Spleen (tissue), 11 donors: ENCODE measurements around the gene IMPG2. TPM values are rescaled to one million over a fixed set of nuclear protein-coding genes. Genes with fewer than 3 reads are reported as not detected.

Experiments used
- DNase-seq: peaks from one replicate; pipeline ENCODE4 v3.0.0-alpha.2; 2020
- H3K27ac ChIP-seq, 8 donors: fragments of 200-600 bp; sonication (generic) in 7 of 8; 1 replicate in 4 of 8; 2 replicates in 4 of 8; pipeline versions ENCODE4 v1.5.0 to v1.8.0; 2016 to 2021; ENCODE audit warnings: inconsistent platforms in 4 of 8, mild to moderate bottlenecking in 4 of 8, moderate library complexity in 1 of 8
- H3K27me3 ChIP-seq, 7 donors: fragments of 200-600 bp; sonication (generic) in 6 of 7; replicated peaks in 1 of 7; 1 replicate in 4 of 7; 2 replicates in 3 of 7; pipeline versions ENCODE4 v1.5.0 to v1.8.0; 2016 to 2021; ENCODE audit warnings: inconsistent platforms in 3 of 7, mild to moderate bottlenecking in 1 of 7
- H3K36me3 ChIP-seq, 6 donors: fragments of 200-600 bp; sonication (generic) in 5 of 6; 1 replicate in 4 of 6; 2 replicates in 2 of 6; pipeline versions ENCODE4 v1.5.0 to v1.8.0; 2016 to 2021; ENCODE audit warnings: inconsistent platforms in 2 of 6
- H3K4me1 ChIP-seq, 6 donors: fragments of 200-600 bp; sonication (generic) in 5 of 6; 1 replicate in 3 of 6; 2 replicates in 3 of 6; pipeline versions ENCODE4 v1.5.0 to v1.8.0; 2016 to 2021; ENCODE audit warnings: inconsistent platforms in 3 of 6
- H3K4me3 ChIP-seq, 8 donors: fragments of 200-600 bp; sonication (generic) in 7 of 8; 1 replicate in 4 of 8; 2 replicates in 4 of 8; pipeline versions ENCODE4 v1.5.0 to v1.8.0; 2016 to 2021; ENCODE audit warnings: inconsistent platforms in 4 of 8, mild to moderate bottlenecking in 4 of 8, moderate library complexity in 2 of 8
- H3K9me3 ChIP-seq, 8 donors: fragments of 200-600 bp; sonication (generic) in 7 of 8; 1 replicate in 4 of 8; 2 replicates in 4 of 8; pipeline versions ENCODE4 v1.5.0 to v1.8.0; 2016 to 2021; ENCODE audit warnings: inconsistent platforms in 4 of 8
- CTCF ChIP-seq, 11 experiments: fragments of 200-600 bp in 7 of 11; fragments of 450-650 bp in 4 of 11; sonication (generic) in 4 of 11; IDR thresholded peaks in 8 of 11; conservative IDR thresholded peaks in 3 of 11; 1 replicate in 7 of 11; 2 replicates in 4 of 11; pipeline versions ENCODE4 v1.4.0 to v1.8.0; 2016 to 2021; ENCODE audit warnings: antibody characterized with exemption in 11 of 11, inconsistent platforms in 4 of 11, mild to moderate bottlenecking in 1 of 11
- POLR2A ChIP-seq, 3 donors: fragments of 450-650 bp; IDR thresholded peaks; one replicate each; pipeline ENCODE4 v1.5.1; 2017; ENCODE audit warnings: antibody characterized with exemption in 3 of 3, mild to moderate bottlenecking in 1 of 3
- POLR2AphosphoS5 ChIP-seq, 3 donors: sonication (generic); formaldehyde crosslinking; IDR thresholded peaks; one replicate each; pipeline ENCODE4 v1.5.1; 2017; ENCODE audit warnings: antibody characterized with exemption in 3 of 3
- WGBS, 5 donors: extraction: QIAGEN DNeasy Blood & Tissue Kit in 3 of 5; methylation state at CpG; one replicate each; pipeline versions ENCODE4 v1.1.5 to v1.1.7; 2013 to 2018; 5-methylcytosine and 5-hydroxymethylcytosine counted together
- intact Hi-C: fragments of 100-400 bp; cut with DNase I; formaldehyde crosslinking; loops from one replicate; pipeline ENCODE4 v1.15.0; 2023; ENCODE audit warnings: low total_unique reads
- polyA plus RNA-seq, 3 donors: library from polyadenylated mRNA; stranded (reverse); fragments of 200-250 nt; gene quantifications; one replicate each; pipeline ENCODE4 v1.2.1, GENCODE V29; 2013
- total RNA-seq, 7 donors: library from RNA; depleted of rRNA in 3 of 7; stranded (reverse); fragments of >200 nt in 3 of 7; fragmentation: NEBNext Ultra II Directional in 4 of 7; extraction: Animal tissue kit (Norgen Biotek cat#: 25700) in 4 of 7; gene quantifications; one replicate each; pipeline versions ENCODE4 v1.1.0 to v1.2.1, GENCODE V29; 2016 to 2021
- donor health status: healthy with polysubstance abuse.
- donor health status: DM: no; HTN: no; CAD: no; lungs with moderate emphysema.
- donor health status: DM: no; HTN: no; CAD: no.
- donor health status: Bipolar disorder and iron deficiency.
- donor health status: healthy.
- donor health status: DM: no; HTN: no; CAD: no.
- donor health status: DM: yes; HTN: yes; CAD: no.

IMPG2 gene
- total and polyA plus RNA-seq, 10 donors: 0.06 to 1.2 (median 0.52) TPM

GRCh38 chr3:101230618-101231017 is 89.8 kb downstream of the IMPG2 start:
- H3K27ac ChIP-seq: no peak overlapping the region
- H3K4me3 ChIP-seq: no peak overlapping the region
- H3K9me3 ChIP-seq: no peaks in the 10 kb centered on the region
- no peak for DNase-seq
- intact Hi-C loops: no loop called here
- no peaks in the 10 kb centered on the region for H3K36me3 ChIP-seq
- no peaks in the 10 kb centered on the region for H3K4me1 ChIP-seq
- TF ChIP-seq POLR2AphosphoS5 (IDR thresholded peaks at IDR 0.05) (no peak), CTCF (IDR thresholded peaks at IDR 0.05 in 8 of 11, conservative IDR thresholded peaks at IDR 0.05 in 3 of 11) (no peak), POLR2A (IDR thresholded peaks at IDR 0.05) (no peak)
- H3K27me3 ChIP-seq: no peaks in the 10 kb centered on the region

GRCh38 chr3:101229681-101230080 is 90.7 kb downstream of the IMPG2 start:
- intact Hi-C loops: no loop called here
- TF ChIP-seq POLR2AphosphoS5 (IDR thresholded peaks at IDR 0.05): no peak
- TF ChIP-seq CTCF (IDR thresholded peaks at IDR 0.05 in 8 of 11, conservative IDR thresholded peaks at IDR 0.05 in 3 of 11): no peak
- TF ChIP-seq POLR2A (IDR thresholded peaks at IDR 0.05): no peak
- no peak overlapping the region for H3K4me3 ChIP-seq
- DNase-seq: no peak
- H3K9me3 ChIP-seq: no peaks in the 10 kb centered on the region
- WGBS, 5 donors: 74 to 89% (median 84%) methylated on average over 4 of the region's 4 CpGs
- H3K4me1 ChIP-seq: no peaks in the 10 kb centered on the region
- H3K36me3 ChIP-seq: no peaks in the 10 kb centered on the region
- H3K27ac ChIP-seq: no peak overlapping the region
- no peaks in the 10 kb centered on the region for H3K27me3 ChIP-seq

- Histone ChIP-seq H3K27ac (no peak overlapping the region), H3K27me3 (no peaks in the 10 kb centered on the region), H3K9me3 (no peaks in the 10 kb centered on the region), H3K4me1 (no peaks in the 10 kb centered on the region), H3K4me3 (no peak overlapping the region), H3K36me3 (no peaks in the 10 kb centered on the region)
- intact Hi-C loops: no loop called here
- TF ChIP-seq POLR2A (IDR thresholded peaks at IDR 0.05) (no peak), POLR2AphosphoS5 (IDR thresholded peaks at IDR 0.05) (no peak), CTCF (IDR thresholded peaks at IDR 0.05 in 8 of 11, conservative IDR thresholded peaks at IDR 0.05 in 3 of 11) (no peak)
- 49 to 70% (median 67%) methylated on average over 3 of the region's 3 CpGs for WGBS, 5 donors
- DNase-seq: no peak
These were observed 91.9 kb downstream of the IMPG2 start for GRCh38 chr3:101228441-101228840.

GRCh38 chr3:101224739-101225138 is 95.6 kb downstream of the IMPG2 start:
- Histone ChIP-seq H3K4me1 (no peaks in the 10 kb centered on the region), H3K36me3 (no peaks in the 10 kb centered on the region), H3K4me3 (no peak overlapping the region), H3K27ac (no peak overlapping the region), H3K9me3 (peaks cover 0 to 4% (median 2%) of the 10 kb centered on the region in 8 donors), H3K27me3 (no peaks in the 10 kb centered on the region)
- intact Hi-C loops: no loop called here
- DNase-seq: no peak
- WGBS, 5 donors: 69 to 83% (median 75%) methylated on average over 4 of the region's 4 CpGs
- TF ChIP-seq POLR2A (IDR thresholded peaks at IDR 0.05): no peak
- TF ChIP-seq CTCF (IDR thresholded peaks at IDR 0.05 in 8 of 11, conservative IDR thresholded peaks at IDR 0.05 in 3 of 11): no peak
- no peak for TF ChIP-seq POLR2AphosphoS5 (IDR thresholded peaks at IDR 0.05)
